ENCODE data around the gene DLG2.
"Not testable (repeated sequence)": the region's sequence is repeated elsewhere in the genome, so short reads cannot be mapped to it uniquely, and the experiment has no call there.

The DLG2 gene

GRCh38 chr11:85627332-85627997, at the start of gene DLG2:
TSS of gene DLG2 (minus strand) at chr11:85627344.
- peak; percentile 18 for DNase-seq

- DNase-seq = no peak
These were observed 46.2 kb upstream of the DLG2 start for GRCh38 chr11:85673393-85673792.

- no peak for DNase-seq
These were observed 45.2 kb upstream of the DLG2 start for GRCh38 chr11:85672105-85672902.

- DNase-seq = not testable (repeated sequence)
These were observed 44.0 kb upstream of the DLG2 start for GRCh38 chr11:85670949-85671663.

DNA sequence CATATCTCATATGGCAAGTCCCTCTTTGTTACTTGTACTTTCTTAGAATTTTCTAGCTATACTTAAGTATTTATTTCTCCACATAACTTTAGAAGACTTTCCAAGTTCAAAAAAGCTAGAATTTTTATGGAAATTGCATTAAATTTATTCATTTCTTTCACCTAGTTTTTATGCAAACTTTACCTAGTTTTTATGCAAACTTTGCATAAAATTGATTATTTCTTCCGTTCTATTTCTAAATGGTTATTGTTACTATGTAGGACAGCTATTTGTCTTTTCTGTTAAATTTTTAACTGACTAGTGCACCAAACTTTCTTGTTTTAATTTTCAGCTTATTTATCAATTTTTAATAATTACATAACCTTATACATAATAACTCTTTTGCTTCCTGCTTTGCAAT, 41.0 kb upstream of the DLG2 start:
- DNase-seq = no peak

DNA sequence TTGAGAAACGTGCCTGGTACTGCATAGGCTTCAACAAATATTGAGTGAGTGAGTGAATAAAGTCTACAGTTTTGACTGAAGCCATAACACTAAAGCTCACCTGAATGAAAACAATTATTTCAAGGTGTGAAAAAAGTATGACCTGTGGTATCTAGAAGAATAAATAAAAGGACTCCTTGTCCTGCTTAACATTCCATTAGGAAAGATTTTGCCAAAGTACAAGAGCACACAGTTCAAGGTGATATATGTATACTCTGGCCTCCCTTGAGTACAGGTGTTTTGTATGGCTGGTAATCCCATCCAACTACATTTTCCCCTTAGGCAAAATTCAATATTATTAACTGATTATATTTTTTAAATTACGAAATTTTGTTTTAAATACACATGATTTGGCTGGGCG, 39.5 kb upstream of the DLG2 start:
- DNase-seq = no peak

DNA sequence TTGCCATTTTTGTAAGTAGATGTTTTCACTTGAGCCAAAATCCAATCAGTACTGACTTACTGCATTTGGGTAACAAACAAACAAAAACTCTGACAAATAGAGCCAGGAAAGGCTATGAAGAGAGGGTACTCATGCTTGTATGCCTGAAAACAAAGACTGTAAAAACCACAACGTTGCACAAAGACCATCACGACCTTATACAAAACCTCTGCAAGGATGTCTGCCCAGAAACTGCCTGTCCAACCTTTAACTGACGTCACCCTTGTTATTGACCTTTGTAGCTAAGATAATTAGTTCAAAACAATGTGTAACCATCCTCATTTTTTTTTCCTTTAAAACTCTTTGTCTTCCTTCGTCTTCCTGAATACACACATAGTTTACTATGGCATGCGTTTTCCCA, 38.6 kb upstream of the DLG2 start:
- DNase-seq = peak; percentile 36

DNA sequence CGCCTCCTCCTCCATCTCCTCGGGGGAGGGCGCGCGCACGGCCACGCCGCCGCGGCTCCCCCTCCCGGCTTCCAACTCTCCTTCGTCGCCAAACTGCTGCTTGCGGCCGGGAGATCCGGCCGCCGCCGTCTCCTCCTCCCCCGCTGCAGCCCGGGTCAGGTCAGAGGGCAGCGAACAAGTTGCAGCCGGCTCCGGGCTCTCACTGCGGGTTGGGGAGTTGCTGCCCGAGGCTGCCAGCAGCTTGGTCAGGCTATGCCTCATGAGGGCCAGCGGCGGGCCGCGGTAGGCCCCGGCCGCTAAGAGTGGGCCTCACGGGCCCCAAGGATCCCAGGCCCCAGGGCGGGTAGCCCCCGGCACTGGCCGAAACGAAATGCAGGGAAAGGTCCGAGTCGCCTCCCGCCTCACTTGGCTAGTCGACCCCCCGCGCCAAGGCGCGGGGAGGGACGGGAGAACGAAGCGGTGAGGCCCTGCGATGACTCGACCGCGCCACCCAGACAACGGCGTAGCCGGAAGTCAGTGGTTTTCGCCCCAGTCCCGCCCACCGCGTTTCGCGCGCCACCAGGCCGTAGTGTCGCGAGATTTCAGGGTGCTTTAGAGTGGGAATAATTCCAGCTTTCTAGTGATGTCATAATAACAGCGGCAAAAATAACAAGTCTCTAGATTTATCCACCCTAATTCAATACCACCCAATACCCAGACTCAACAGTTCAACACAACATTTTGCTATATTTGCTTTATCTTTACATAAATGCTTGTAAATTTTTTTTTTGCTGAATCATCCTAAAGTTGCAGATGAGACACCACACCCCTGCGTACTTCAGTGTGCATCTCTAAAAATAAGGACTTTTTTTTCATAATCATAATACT, 37.7 kb upstream of the DLG2 start, which contains the start of gene CREBZF:
CREBZF (minus strand) TSS at position 515 of the 867 bp plus-strand sequence; CDS start at position 261, 254 bp downstream.
- peak; percentile 95 for DNase-seq

- peak; percentile 90 for DNase-seq
These were observed 36.8 kb upstream of the DLG2 start for GRCh38 chr11:85663753-85664614.

DNA sequence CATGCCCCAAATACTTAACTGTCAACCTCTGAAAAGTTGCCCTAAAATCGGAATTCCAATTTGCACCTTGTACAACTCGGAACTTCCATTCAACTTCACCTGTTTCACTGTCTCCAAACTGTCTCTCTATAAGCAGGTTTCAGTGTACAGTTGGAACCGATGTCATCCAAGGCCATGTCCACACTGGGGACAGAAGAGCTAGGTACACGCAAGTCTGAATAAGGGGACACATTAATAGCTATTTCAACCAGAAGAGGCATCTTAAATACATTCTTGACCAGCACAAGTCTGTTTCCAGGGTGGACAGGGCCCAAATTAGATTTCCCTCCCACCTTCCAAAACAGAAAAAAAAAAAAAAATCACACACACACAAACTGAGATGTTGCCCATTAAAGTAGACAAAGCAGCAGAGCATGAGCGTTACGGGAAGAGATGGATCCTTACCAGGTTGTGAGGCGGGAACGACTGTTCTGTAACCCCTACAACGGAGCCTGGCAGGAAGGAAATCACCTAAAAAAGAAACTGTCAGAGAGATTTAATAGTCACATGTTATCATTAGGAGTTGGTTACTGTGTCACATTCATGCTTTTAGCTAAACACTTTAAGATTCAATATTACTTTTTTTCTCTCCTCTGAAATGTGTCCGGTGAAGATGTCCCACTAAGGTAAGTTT, 36.1 kb upstream of the DLG2 start:
- peak; percentile 53 for DNase-seq

DNA sequence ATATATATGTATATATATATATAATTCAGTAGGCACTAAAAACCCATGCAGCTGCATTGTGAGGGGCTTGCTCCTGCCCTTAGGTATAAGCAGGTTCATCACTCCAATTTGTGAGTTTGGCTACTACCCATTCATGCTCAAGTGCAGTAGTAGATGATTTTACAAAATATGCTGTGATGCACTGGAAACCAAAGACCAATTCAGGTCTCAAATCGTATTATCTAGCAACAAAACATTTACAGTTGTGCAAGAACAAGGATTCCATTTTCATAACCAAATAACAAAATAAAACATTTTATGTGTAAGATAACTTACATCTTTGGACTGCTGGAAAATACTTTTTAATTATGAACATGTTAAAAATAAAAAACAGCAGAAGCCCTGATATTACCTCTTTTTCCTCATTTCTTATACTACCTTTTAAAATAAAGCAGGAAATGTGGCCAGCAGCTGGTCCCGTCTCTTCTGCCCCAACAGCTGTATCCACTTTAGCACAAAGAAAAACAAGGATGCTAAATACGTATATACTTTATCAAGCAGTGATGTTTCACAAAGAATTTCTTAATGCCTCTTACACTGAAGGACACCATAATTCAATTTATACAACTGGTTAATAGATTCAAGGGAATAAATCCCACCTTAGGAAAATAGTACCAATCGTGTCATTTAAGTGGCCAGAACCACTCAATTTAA, 35.0 kb upstream of the DLG2 start:
- DNase-seq = no peak

DNA sequence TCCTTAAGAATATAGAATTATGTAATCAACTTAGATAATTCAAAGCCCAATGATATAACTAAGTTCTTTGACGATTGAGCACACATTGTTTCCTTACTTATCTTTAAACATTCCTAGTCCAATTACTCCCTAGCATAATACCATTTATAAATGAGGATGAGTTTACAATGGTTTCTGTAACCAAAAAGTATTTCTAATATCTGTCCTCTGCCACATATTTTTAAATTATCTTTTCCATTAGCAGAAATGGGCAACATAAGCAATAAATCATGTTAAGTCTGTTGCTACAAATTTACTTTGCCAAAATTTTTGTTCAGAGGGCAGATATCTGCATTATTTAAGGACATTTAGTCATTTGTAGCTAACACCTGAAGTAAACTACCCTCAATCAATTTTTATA, 31.0 kb upstream of the DLG2 start:
- no peak for DNase-seq

- DNase-seq = no peak
These were observed 29.6 kb upstream of the DLG2 start for GRCh38 chr11:85656777-85657176.

GRCh38 chr11:85654343-85654742, 27.2 kb upstream of the DLG2 start:
- not testable (repeated sequence) for DNase-seq

- DNase-seq = no peak
These were observed 25.8 kb upstream of the DLG2 start for GRCh38 chr11:85652786-85653447.

DNA sequence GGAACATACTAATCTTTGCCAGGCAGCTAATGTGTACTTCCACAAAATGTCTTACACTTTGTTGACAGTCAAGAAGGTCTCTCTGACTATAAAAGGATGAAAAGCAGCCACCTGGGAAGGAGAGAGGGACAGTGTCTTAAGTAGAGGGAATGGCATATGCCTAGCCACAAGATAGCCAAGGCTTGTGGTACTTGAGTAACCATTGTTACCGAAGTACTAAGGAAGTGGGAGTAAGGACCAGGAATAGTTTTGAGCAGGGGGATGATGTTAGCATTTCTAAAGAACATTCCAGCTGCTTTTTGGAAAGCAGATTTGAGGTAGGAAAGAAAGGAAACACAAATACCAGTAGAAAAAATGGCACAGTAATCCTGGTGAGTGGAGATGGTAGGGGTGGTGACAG, 24.0 kb upstream of the DLG2 start:
- no peak for DNase-seq

DNA sequence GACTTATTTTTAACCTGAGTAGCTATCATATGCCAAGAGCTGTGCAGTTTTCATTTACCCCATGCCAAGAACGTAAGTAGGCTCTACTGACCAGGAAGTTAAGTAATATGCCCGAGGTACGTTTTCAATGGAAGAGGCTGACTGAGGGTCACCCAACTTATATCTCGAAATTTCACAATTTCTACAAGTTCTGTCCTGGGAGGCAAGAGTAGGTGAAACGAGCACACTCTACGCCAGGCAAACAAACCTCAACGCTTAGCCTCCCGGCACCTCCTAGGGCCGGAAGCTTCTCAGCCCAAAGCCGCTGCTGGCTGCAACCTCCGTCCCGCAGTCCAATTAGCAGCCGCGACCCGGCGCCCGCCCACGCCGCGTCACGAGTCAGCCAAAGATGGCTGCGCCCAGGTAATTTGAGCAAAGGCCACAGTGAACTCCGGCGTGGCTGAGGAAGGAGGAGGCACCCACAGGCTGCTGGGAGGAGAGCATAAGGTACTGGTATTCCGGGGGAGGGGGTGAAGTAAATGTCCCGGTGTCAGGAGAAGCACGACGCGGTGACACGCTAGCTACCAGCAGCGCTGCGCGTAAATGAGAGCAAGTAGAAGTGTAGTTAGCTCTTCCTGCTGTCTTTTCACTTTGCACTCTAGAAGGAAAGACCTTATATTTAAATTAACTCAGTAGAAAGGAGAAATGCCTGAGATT, 20.6 kb upstream of the DLG2 start, which contains the start of gene TMEM126A:
TMEM126A (plus strand) TSS at position 364 of the 696 bp plus-strand sequence. CDS start 2,289 bp downstream, outside the sequence.
- peak; percentile 91 for DNase-seq

GRCh38 chr11:85647078-85647477, 19.9 kb upstream of the DLG2 start:
- no peak for DNase-seq

DNA sequence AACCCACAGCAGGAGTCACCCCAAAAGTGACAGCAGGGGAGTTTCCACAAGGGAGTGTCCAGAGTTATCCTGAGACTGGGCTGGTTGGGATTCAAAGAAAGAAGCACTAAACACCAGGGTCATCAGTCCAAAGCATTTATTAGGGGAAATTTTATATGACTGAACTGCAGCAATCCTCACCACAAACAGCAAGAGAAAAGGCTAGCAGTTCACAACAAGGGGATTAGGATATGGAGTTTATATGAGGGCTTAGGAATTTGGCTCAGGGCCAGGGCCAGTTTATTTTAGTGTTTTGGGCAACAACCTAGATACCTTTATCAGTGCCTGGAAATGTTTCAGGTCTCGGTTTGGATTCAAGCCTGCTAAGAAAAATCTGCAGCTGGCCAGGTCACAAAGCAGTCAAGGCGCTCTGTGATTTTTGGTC, 16.1 kb upstream of the DLG2 start:
- no peak for DNase-seq

Data from CD4-positive, alpha-beta T cell treated with Interleukin-21 for 1 hour (primary cell).